Neutrophil (primary cell): ENCODE data around the gene ZFHX2.

Experiments used
- H3K27ac ChIP-seq: fragments of 200-600 bp; sonication (generic); 2 replicates; pipeline ENCODE4 v1.5.1; 2016; ENCODE audit warnings: mild to moderate bottlenecking, moderate library complexity
- H3K27me3 ChIP-seq: fragments of 200-600 bp; sonication (generic); 2 replicates; pipeline ENCODE4 v1.6.0; 2016; ENCODE audit warnings: mild to moderate bottlenecking
- H3K36me3 ChIP-seq: fragments of 200-600 bp; sonication (generic); 2 replicates; pipeline ENCODE4 v1.5.1; 2017
- H3K4me1 ChIP-seq, 2 experiments: fragments of 200-600 bp in 1 of 2; sonication (generic) in 1 of 2; 1 replicate in 1 of 2; 2 replicates in 1 of 2; pipeline versions ENCODE4 v1.5.1 to v1.6.1; 2013 to 2016; ENCODE audit warnings: low read depth in 1 of 2, low read length in 1 of 2, mild to moderate bottlenecking in 1 of 2, moderate library complexity in 1 of 2; ENCODE audit not compliant: control insufficient read depth in 1 of 2, insufficient read depth in 1 of 2
- H3K4me3 ChIP-seq, 2 experiments: fragments of 200-600 bp in 1 of 2; sonication (generic) in 1 of 2; 1 replicate in 1 of 2; 2 replicates in 1 of 2; pipeline ENCODE4 v1.5.1; 2013 to 2016; ENCODE audit warnings: low read depth in 1 of 2, low read length in 1 of 2, mild to moderate bottlenecking in 1 of 2, moderate library complexity in 1 of 2
- H3K9me3 ChIP-seq: fragments of 200-600 bp; sonication (generic); 2 replicates; pipeline ENCODE4 v1.5.1; 2016
- CTCF ChIP-seq: fragments of 200-600 bp; sonication (generic); IDR thresholded peaks from 2 replicates; pipeline ENCODE4 v1.5.1; 2016; ENCODE audit warnings: antibody characterized with exemption

ZFHX2 gene

DNA sequence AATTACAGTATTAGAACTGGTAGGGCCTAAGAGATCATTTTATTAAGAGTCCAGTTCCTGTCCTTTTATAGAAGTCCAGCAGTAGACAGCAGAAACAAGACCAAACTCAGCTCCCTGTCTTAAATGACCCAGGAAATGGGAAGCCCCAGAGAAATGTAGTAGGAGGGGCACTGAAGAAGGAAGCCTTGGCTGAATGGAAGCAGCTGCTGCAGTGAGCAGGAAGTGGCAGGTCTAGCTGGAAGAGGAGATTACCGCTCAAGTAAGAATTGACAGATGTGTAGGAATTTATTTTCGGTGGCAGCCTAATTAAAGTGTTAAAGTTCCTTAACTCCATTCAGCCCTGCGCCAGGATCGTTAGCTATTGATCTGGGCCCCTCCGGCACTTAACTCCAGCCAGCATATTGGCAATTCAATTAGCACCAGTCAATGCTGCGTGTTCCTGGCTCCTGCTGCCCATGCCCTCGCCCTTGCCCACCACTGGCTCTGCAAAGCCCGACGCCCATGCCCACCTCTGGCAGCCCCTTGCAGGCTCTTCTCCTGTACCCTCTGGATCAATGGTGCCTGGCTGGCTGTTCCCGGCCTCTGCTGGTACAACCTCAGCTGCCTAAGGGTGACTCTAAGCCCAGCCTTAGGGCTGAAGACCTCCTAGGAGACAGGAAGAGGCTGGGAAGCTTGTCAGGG is 21.1 kb downstream of the ZFHX2 start:
- no peak for TF ChIP-seq CTCF
- no peaks in the 10 kb centered on the region for H3K4me1 ChIP-seq
- no peaks in the 10 kb centered on the region for H3K27me3 ChIP-seq
- no peak overlapping the region for H3K27ac ChIP-seq
- no peaks in the 10 kb centered on the region for H3K9me3 ChIP-seq
- H3K36me3 ChIP-seq = peaks cover 17% of the 10 kb centered on the region
- H3K4me3 ChIP-seq = no peak overlapping the region

- no peak for TF ChIP-seq CTCF
- Histone ChIP-seq H3K4me3 (no peak overlapping the region), H3K9me3 (no peaks in the 10 kb centered on the region), H3K36me3 (peaks cover 17% of the 10 kb centered on the region), H3K4me1 (peaks cover 5 to 9% of the 10 kb centered on the region in 2 experiments), H3K27ac (no peak overlapping the region), H3K27me3 (no peaks in the 10 kb centered on the region)
Observed at GRCh38 chr14:23529016-23529415, 22.5 kb downstream of the ZFHX2 start.

- Histone ChIP-seq H3K36me3 (peaks cover 17% of the 10 kb centered on the region), H3K4me3 (no peak overlapping the region), H3K4me1 (peaks cover 10 to 14% of the 10 kb centered on the region in 2 experiments), H3K9me3 (no peaks in the 10 kb centered on the region), H3K27me3 (no peaks in the 10 kb centered on the region), H3K27ac (no peak overlapping the region)
- no peak for TF ChIP-seq CTCF
Observed at GRCh38 chr14:23528555-23528954, 23.0 kb downstream of the ZFHX2 start.

- H3K4me1 ChIP-seq = peaks cover 27 to 40% of the 10 kb centered on the region in 2 experiments
- no peak for TF ChIP-seq CTCF
- no peak overlapping the region for H3K4me3 ChIP-seq
- no peaks in the 10 kb centered on the region for H3K27me3 ChIP-seq
- peaks cover 17% of the 10 kb centered on the region for H3K36me3 ChIP-seq
- H3K27ac ChIP-seq = no peak overlapping the region
- H3K9me3 ChIP-seq = no peaks in the 10 kb centered on the region
Observed at GRCh38 chr14:23525611-23526010, 26.0 kb downstream of the ZFHX2 start.

GRCh38 chr14:23524954-23525353 is 26.6 kb downstream of the ZFHX2 start:
- H3K4me3 ChIP-seq = no peak overlapping the region

More at GRCh38 chr14:23524954-23525353, 26.6 kb downstream of the ZFHX2 start:
- Histone ChIP-seq H3K4me1 (peaks cover 27 to 40% of the 10 kb centered on the region in 2 experiments), H3K27me3 (no peaks in the 10 kb centered on the region), H3K36me3 (peaks cover 17% of the 10 kb centered on the region), H3K27ac (no peak overlapping the region), H3K9me3 (no peaks in the 10 kb centered on the region)
- TF ChIP-seq CTCF = no peak
